Caco-2 (cell line): ENCODE measurements around the gene PPP1R13B. TPM values are rescaled to one million over a fixed set of nuclear protein-coding genes. Genes with fewer than 3 reads are reported as not detected.
A peak's percentile ranks its signal among the peaks of the same experiment; 100 is the strongest.

ENCODE experiments used
- BruUV-seq: library from RNA; stranded (reverse); fragments of 400-500 nt; replicated peaks from 2 replicates; lab custom pipeline; 2021; lab: Mats Ljungman, UMichigan
- CTCF ChIA-PET: fragments of 300-600 bp; sonication (Branson Sonifier 250); formaldehyde crosslinking; loops from one replicate; lab custom pipeline; 2022; ENCODE audit warnings: antibody characterized with exemption; lab: Charles Lee
- POLR2A ChIA-PET: fragments of 300-600 bp; sonication (Branson Sonifier 250); formaldehyde crosslinking; loops from one replicate; lab custom pipeline; 2022; ENCODE audit warnings: antibody characterized with exemption; lab: Charles Lee
- DNase-seq, 2 experiments: peaks; one replicate each; pipeline versions ENCODE4 v3.0.0 to v3.0.0-alpha.2; 2020 to 2022
- H3K27me3 ChIP-seq: replicated peaks from 2 replicates; pipeline ENCODE4 v1.6.0; 2011; ENCODE audit warnings: low read length; ENCODE audit not compliant: control insufficient read depth, insufficient read depth
- H3K36me3 ChIP-seq: 2 replicates; pipeline ENCODE4 v1.5.1; 2011; ENCODE audit warnings: low read length; ENCODE audit not compliant: control insufficient read depth, insufficient read depth
- H3K4me1 ChIP-seq: fragments of 250-450 bp; sonication (Bioruptor Pico); 2 replicates; pipeline ENCODE4 v1.5.1; 2020; ENCODE audit warnings: mild to moderate bottlenecking
- H3K4me3 ChIP-seq: 2 replicates; pipeline ENCODE4 v1.5.1; 2011; ENCODE audit warnings: low read depth, mild to moderate bottlenecking, control low read depth, low read length
- H3K9me3 ChIP-seq: fragments of 250-450 bp; sonication (Bioruptor Pico); 2 replicates; pipeline ENCODE4 v1.5.1; 2020; ENCODE audit warnings: mild to moderate bottlenecking, moderate library complexity
- H3K27ac Mint-ChIP-seq: one replicate; pipeline ENCODE4 v1.8.0; 2022; ENCODE audit warnings: mixed read lengths; ENCODE audit not compliant: unreplicated experiment
- H3K27me3 Mint-ChIP-seq: one replicate; pipeline ENCODE4 v1.8.0; 2022; ENCODE audit warnings: mixed read lengths; ENCODE audit not compliant: insufficient read depth, unreplicated experiment
- H3K36me3 Mint-ChIP-seq: one replicate; pipeline ENCODE4 v1.8.0; 2022; ENCODE audit warnings: mild to moderate bottlenecking, mixed read lengths; ENCODE audit not compliant: insufficient read depth, unreplicated experiment
- H3K4me1 Mint-ChIP-seq: one replicate; pipeline ENCODE4 v1.8.0; 2022; ENCODE audit warnings: low read depth, mixed read lengths; ENCODE audit not compliant: unreplicated experiment
- H3K4me3 Mint-ChIP-seq: one replicate; pipeline ENCODE4 v1.8.0; 2022; ENCODE audit warnings: mild to moderate bottlenecking, moderate library complexity, mixed read lengths; ENCODE audit not compliant: unreplicated experiment
- H3K9me3 Mint-ChIP-seq: one replicate; pipeline ENCODE4 v1.8.0; 2022; ENCODE audit warnings: mixed read lengths; ENCODE audit not compliant: unreplicated experiment
- CTCF ChIP-seq, 2 experiments: fragments of 200-600 bp in 1 of 2; IDR thresholded peaks; 1 replicate in 1 of 2; 2 replicates in 1 of 2; pipeline versions ENCODE4 v1.5.1 to v1.8.0; 2011 to 2022; ENCODE audit warnings: antibody characterized with exemption in 1 of 2, control low read depth in 1 of 2, inconsistent platforms in 1 of 2, low read depth in 1 of 2, low read length in 1 of 2, mild to moderate bottlenecking in 1 of 2, moderate library complexity in 1 of 2; ENCODE audit not compliant: insufficient read depth in 1 of 2, severe bottlenecking in 1 of 2, unreplicated experiment in 1 of 2
- intact Hi-C: fragments of 100-400 bp; cut with micrococcal nuclease; formaldehyde crosslinking; loops from one replicate; pipeline ENCODE4 v1.10.0; 2022; ENCODE audit not compliant: unreplicated experiment
- total RNA-seq: library from RNA; stranded (reverse); gene quantifications from 2 replicates; pipeline ENCODE4 v1.2.3, GENCODE V29; 2022

PPP1R13B gene
- total RNA-seq, 1 experiment from 2014 or later, result 15.8 TPM

GRCh38 chr14:103880348-103881267 lies 33.2 kb upstream of the PPP1R13B start:
- H3K4me3 Mint-ChIP-seq, result peak overlapping the region; percentile 48
- intact Hi-C loops, result loop anchor here (2.0 kb wide), 1 partner anchor 34 kb away; the partner anchor contains the start of gene PPP1R13B
- Histone ChIP-seq H3K4me1 (peaks cover 20% of the 10 kb centered on the region), H3K4me3 (no peak overlapping the region), H3K36me3 (no peaks in the 10 kb centered on the region), H3K9me3 (no peaks in the 10 kb centered on the region), H3K27me3 (no peaks in the 10 kb centered on the region)
- no peaks in the 10 kb centered on the region for H3K27me3 Mint-ChIP-seq
- DNase-seq, result no peak
- H3K4me1 Mint-ChIP-seq, result peaks cover 7% of the 10 kb centered on the region
- TF ChIP-seq CTCF (IDR thresholded peaks at IDR 0.05; ENCODE audit: insufficient read depth in 1 of 2, low read depth in 1 of 2, low read length in 1 of 2, severe bottlenecking in 1 of 2, unreplicated experiment in 1 of 2), result no peak
- H3K27ac Mint-ChIP-seq, result peak overlapping the region; percentile 72
- no TSS peak for BruUV-seq
- H3K36me3 Mint-ChIP-seq, result no peaks in the 10 kb centered on the region
- ChIA-PET POLR2A (interaction anchor here (0.5 to 0.6 kb wide), 2 partner anchors 55 to 69 kb away, joined by 3 to 4 read pairs; no protein-coding TSS in a partner anchor), CTCF (interaction anchor here (0.6 to 1.4 kb wide), 3 partner anchors 26 to 197 kb away, joined by 4 to 7 read pairs (median 5); no protein-coding TSS in a partner anchor)
- H3K9me3 Mint-ChIP-seq, result no peaks in the 10 kb centered on the region

GRCh38 chr14:103879570-103880347 lies 32.4 kb upstream of the PPP1R13B start:
- ChIA-PET CTCF (interaction anchor here (0.6 to 1.4 kb wide), 3 partner anchors 27 to 198 kb away, joined by 4 to 7 read pairs (median 5); no protein-coding TSS in a partner anchor), POLR2A (interaction anchor here (0.5 to 0.6 kb wide), 2 partner anchors 54 to 68 kb away, joined by 3 to 4 read pairs; no protein-coding TSS in a partner anchor)
- peaks cover 20% of the 10 kb centered on the region for H3K4me1 ChIP-seq
- no peaks in the 10 kb centered on the region for H3K9me3 ChIP-seq
- no peaks in the 10 kb centered on the region for H3K9me3 Mint-ChIP-seq
- H3K4me3 ChIP-seq, result 0 out of 2 replicates have a peak overlapping the region, but pooled peaks have one; percentile 16
- TF ChIP-seq CTCF (IDR thresholded peaks at IDR 0.05; ENCODE audit: insufficient read depth in 1 of 2, low read depth in 1 of 2, low read length in 1 of 2, severe bottlenecking in 1 of 2, unreplicated experiment in 1 of 2), result no peak
- no peak overlapping the region for H3K27ac Mint-ChIP-seq
- peak; percentile 88 to 90 for DNase-seq
- BruUV-seq, result no TSS peak
- intact Hi-C loops, result loop anchor here (2.0 kb wide), 1 partner anchor 33 kb away; the partner anchor contains the start of gene PPP1R13B
- peaks cover 7% of the 10 kb centered on the region for H3K4me1 Mint-ChIP-seq
- no peaks in the 10 kb centered on the region for H3K36me3 Mint-ChIP-seq
- H3K36me3 ChIP-seq, result no peaks in the 10 kb centered on the region
- no peaks in the 10 kb centered on the region for H3K27me3 Mint-ChIP-seq
- H3K27me3 ChIP-seq, result no peaks in the 10 kb centered on the region
- H3K4me3 Mint-ChIP-seq, result peak overlapping the region; percentile 48

- no peaks in the 10 kb centered on the region for H3K36me3 Mint-ChIP-seq
- intact Hi-C loops, result no loop called here
- H3K4me3 Mint-ChIP-seq, result peak overlapping the region; percentile 48
- H3K27ac Mint-ChIP-seq, result no peak overlapping the region
- Histone ChIP-seq H3K36me3 (no peaks in the 10 kb centered on the region), H3K4me1 (peaks cover 20% of the 10 kb centered on the region), H3K27me3 (no peaks in the 10 kb centered on the region), H3K9me3 (no peaks in the 10 kb centered on the region), H3K4me3 (no peak overlapping the region)
- DNase-seq, result no peak
- no peaks in the 10 kb centered on the region for H3K9me3 Mint-ChIP-seq
- POLR2A ChIA-PET, result no interaction called here
- peaks cover 7% of the 10 kb centered on the region for H3K4me1 Mint-ChIP-seq
- TF ChIP-seq CTCF (IDR thresholded peaks at IDR 0.05; ENCODE audit: insufficient read depth in 1 of 2, low read depth in 1 of 2, low read length in 1 of 2, severe bottlenecking in 1 of 2, unreplicated experiment in 1 of 2), result no peak
- BruUV-seq, result no TSS peak
- no peaks in the 10 kb centered on the region for H3K27me3 Mint-ChIP-seq
- CTCF ChIA-PET, result no interaction called here
Measured at GRCh38 chr14:103879118-103879569, 31.8 kb upstream of the PPP1R13B start.
